Bronchial epithelial cell (primary cell): ENCODE measurements around the gene HBD. TPM values are rescaled to one million over a fixed set of nuclear protein-coding genes. Genes with fewer than 3 reads are reported as not detected.
A peak's percentile ranks its signal among the peaks of the same experiment; 100 is the strongest.

Experiments used
- DNase-seq: peaks from one replicate; pipeline ENCODE4 v3.0.0-alpha.2; 2010; ENCODE audit warnings: low read depth
- FAIRE-seq: peaks from 2 replicates; lab custom pipeline; 2011; peaks lifted over from hg19 to GRCh38; lab: Jason Lieb, UNC
- H3K27me3 ChIP-seq: 2 replicates; pipeline ENCODE4 v1.5.1; 2011; ENCODE audit warnings: low read length; ENCODE audit not compliant: control insufficient read depth, insufficient read depth
- H3K36me3 ChIP-seq: 2 replicates; pipeline ENCODE4 v1.5.1; 2011; ENCODE audit warnings: low read length; ENCODE audit not compliant: control insufficient read depth, insufficient read depth
- H3K4me3 ChIP-seq: 2 replicates; pipeline ENCODE4 v1.5.1; 2011; ENCODE audit warnings: mild to moderate bottlenecking, low read depth, low read length, control low read depth
- total RNA-seq: library from RNA; depleted of rRNA; stranded (reverse); fragments of >200 nt; gene quantifications from 2 replicates; pipeline ENCODE4 v1.2.1, GENCODE V29; 2014
- TF ChIP-seq, protein P1 (sequence below): IDR thresholded peaks from 2 replicates; pipeline ENCODE4 v1.5.1; 2011; ENCODE audit warnings: mild to moderate bottlenecking, moderate library complexity, low read length, control low read depth, inconsistent platforms; ENCODE audit not compliant: insufficient read depth, severe bottlenecking

HBD gene
- total RNA-seq, 1 donor from 2014 or later: not detected

DNA sequence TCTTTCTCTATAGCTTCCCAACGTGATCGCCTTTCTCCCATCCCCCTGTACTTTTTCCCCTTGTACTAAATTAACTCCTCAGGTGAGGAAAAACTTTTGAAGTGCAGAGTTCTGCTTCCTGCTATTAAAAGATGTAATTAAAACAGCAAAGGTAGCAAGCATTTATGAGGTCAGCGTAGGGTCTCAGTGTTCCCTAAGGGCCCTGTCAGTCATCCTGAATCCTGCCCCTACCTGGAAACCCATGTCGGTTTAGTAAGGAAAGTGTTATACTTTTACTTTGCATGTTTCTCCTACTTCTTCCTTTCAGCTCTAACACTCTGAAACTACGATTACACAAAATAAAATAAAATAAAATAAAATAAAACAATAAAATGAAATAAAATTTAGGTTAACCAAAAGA, 6.2 kb downstream of the HBD start:
- Histone ChIP-seq H3K4me3 (no peak overlapping the region), H3K27me3 (no peaks in the 10 kb centered on the region), H3K36me3 (no peaks in the 10 kb centered on the region)
- FAIRE-seq: no peak
- TF ChIP-seq, protein P1, sequence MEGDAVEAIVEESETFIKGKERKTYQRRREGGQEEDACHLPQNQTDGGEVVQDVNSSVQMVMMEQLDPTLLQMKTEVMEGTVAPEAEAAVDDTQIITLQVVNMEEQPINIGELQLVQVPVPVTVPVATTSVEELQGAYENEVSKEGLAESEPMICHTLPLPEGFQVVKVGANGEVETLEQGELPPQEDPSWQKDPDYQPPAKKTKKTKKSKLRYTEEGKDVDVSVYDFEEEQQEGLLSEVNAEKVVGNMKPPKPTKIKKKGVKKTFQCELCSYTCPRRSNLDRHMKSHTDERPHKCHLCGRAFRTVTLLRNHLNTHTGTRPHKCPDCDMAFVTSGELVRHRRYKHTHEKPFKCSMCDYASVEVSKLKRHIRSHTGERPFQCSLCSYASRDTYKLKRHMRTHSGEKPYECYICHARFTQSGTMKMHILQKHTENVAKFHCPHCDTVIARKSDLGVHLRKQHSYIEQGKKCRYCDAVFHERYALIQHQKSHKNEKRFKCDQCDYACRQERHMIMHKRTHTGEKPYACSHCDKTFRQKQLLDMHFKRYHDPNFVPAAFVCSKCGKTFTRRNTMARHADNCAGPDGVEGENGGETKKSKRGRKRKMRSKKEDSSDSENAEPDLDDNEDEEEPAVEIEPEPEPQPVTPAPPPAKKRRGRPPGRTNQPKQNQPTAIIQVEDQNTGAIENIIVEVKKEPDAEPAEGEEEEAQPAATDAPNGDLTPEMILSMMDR: no peak
- DNase-seq: no peak

DNA sequence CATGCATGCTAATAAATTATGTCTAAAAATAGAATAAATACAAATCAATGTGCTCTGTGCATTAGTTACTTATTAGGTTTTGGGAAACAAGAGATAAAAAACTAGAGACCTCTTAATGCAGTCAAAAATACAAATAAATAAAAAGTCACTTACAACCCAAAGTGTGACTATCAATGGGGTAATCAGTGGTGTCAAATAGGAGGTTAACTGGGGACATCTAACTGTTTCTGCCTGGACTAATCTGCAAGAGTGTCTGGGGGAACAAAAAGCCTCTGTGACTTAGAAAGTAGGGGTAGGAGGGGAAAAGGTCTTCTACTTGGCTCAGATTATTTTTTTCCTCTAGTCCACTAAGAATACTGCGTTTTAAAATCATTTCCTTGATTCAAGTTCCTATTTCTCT, 6.6 kb downstream of the HBD start:
- no peak for DNase-seq
- Histone ChIP-seq H3K4me3 (no peak overlapping the region), H3K36me3 (no peaks in the 10 kb centered on the region), H3K27me3 (no peaks in the 10 kb centered on the region)
- no peak for FAIRE-seq
- TF ChIP-seq, protein P1: no peak

DNA sequence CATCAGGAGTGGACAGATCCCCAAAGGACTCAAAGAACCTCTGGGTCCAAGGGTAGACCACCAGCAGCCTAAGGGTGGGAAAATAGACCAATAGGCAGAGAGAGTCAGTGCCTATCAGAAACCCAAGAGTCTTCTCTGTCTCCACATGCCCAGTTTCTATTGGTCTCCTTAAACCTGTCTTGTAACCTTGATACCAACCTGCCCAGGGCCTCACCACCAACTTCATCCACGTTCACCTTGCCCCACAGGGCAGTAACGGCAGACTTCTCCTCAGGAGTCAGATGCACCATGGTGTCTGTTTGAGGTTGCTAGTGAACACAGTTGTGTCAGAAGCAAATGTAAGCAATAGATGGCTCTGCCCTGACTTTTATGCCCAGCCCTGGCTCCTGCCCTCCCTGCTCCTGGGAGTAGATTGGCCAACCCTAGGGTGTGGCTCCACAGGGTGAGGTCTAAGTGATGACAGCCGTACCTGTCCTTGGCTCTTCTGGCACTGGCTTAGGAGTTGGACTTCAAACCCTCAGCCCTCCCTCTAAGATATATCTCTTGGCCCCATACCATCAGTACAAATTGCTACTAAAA, 7.5 kb downstream of the HBD start, which contains the start of gene HBB:
TSS of gene HBB (minus strand) at position 340 of the 579 bp plus-strand sequence. CDS start at position 290, 50 bp downstream.
- H3K36me3 ChIP-seq: no peaks in the 10 kb centered on the region
- no peaks in the 10 kb centered on the region for H3K27me3 ChIP-seq
- TF ChIP-seq, protein P1: no peak
- FAIRE-seq: peak; percentile 62
- no peak within 1 kb of the TSS for H3K4me3 ChIP-seq
- no peak for DNase-seq

DNA sequence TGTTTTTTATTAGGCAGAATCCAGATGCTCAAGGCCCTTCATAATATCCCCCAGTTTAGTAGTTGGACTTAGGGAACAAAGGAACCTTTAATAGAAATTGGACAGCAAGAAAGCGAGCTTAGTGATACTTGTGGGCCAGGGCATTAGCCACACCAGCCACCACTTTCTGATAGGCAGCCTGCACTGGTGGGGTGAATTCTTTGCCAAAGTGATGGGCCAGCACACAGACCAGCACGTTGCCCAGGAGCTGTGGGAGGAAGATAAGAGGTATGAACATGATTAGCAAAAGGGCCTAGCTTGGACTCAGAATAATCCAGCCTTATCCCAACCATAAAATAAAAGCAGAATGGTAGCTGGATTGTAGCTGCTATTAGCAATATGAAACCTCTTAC, 8.8 kb downstream of the HBD start:
- no peaks in the 10 kb centered on the region for H3K27me3 ChIP-seq
- H3K36me3 ChIP-seq: no peaks in the 10 kb centered on the region
- DNase-seq (no peak), FAIRE-seq (no peak)
- TF ChIP-seq, protein P1: no peak
- no peak overlapping the region for H3K4me3 ChIP-seq

DNA sequence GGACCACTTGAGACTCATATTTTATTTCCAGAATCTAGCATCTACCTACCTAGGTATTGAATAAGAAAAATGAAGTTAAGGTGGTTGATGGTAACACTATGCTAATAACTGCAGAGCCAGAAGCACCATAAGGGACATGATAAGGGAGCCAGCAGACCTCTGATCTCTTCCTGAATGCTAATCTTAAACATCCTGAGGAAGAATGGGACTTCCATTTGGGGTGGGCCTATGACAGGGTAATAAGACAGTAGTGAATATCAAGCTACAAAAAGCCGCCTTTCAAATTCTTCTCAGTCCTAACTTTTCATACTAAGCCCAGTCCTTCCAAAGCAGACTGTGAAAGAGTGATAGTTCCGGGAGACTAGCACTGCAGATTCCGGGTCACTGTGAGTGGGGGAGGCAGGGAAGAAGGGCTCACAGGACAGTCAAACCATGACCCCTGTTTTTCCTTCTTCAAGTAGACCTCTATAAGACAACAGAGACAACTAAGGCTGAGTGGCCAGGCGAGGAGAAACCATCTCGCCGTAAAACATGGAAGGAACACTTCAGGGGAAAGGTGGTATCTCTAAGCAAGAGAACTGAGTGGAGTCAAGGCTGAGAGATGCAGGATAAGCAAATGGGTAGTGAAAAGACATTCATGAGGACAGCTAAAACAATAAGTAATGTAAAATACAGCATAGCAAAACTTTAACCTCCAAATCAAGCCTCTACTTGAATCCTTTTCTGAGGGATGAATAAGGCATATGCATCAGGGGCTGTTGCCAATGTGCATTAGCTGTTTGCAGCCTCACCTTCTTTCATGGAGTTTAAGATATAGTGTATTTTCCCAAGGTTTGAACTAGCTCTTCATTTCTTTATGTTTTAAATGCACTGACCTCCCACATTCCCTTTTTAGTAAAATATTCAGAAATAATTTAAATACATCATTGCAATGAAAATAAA, 9.5 kb downstream of the HBD start:
- Histone ChIP-seq H3K36me3 (no peaks in the 10 kb centered on the region), H3K27me3 (no peaks in the 10 kb centered on the region), H3K4me3 (no peak overlapping the region)
- TF ChIP-seq, protein P1: no peak
- DNase-seq: no peak
- FAIRE-seq: no peak
